GM23248 (cell line): ENCODE measurements around the gene AKR1D1.

Experiments
- EZH2 ChIP-seq: fragments of 200-600 bp; sonication (generic); IDR thresholded peaks from 2 replicates; pipeline ENCODE4 v1.6.1; 2018; ENCODE audit warnings: antibody characterized with exemption, mild to moderate bottlenecking; ENCODE audit not compliant: insufficient read depth, poor library complexity, severe bottlenecking
- EZH2phosphoT487 ChIP-seq: fragments of 200-600 bp; sonication (generic); IDR thresholded peaks from 2 replicates; pipeline ENCODE4 v1.6.1; 2018; ENCODE audit warnings: antibody characterized with exemption, moderate library complexity, mild to moderate bottlenecking, low read depth; ENCODE audit not compliant: insufficient read depth

GRCh38 chr7:138072726-138073125 is 3.5 kb upstream of the AKR1D1 start:
- TF ChIP-seq EZH2 (no peak), EZH2phosphoT487 (no peak)
